GM18508 (cell line): ENCODE results near the gene OR51I2.

ENCODE experiments used
- ATAC-seq: cut with Tn5 transposase; IDR thresholded peaks from one replicate; pipeline ENCODE4 v1.9.1; 2021; ENCODE audit warnings: moderate number of reproducible peaks; ENCODE audit not compliant: insufficient read depth, unreplicated experiment

The OR51I2 gene, protein sequence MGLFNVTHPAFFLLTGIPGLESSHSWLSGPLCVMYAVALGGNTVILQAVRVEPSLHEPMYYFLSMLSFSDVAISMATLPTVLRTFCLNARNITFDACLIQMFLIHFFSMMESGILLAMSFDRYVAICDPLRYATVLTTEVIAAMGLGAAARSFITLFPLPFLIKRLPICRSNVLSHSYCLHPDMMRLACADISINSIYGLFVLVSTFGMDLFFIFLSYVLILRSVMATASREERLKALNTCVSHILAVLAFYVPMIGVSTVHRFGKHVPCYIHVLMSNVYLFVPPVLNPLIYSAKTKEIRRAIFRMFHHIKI

DNA sequence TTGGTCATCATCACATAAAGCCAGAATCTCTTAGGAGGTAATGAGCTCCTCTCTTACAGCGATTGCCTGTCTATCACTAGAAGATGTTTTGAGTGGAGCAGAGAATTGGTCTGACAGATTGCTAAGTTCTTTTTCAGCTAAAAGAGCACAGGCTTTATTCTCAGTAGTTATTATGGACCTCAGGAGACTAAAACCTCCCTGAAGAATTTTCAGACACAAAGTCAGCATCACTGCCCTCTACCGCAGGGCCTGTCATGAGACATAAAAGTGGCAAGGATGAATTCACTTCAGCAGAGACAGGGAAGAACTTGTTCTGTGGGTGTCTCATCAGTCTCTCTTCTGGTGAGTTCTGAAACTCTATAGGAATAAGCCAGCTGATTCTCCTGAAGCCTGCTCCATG is at the start of gene OR51I2:
OR51I2 (plus strand) TSS at position 301 of the 400 bp plus-strand sequence. CDS start 4,166 bp downstream, outside the sequence.
- ATAC-seq = no peak

DNA sequence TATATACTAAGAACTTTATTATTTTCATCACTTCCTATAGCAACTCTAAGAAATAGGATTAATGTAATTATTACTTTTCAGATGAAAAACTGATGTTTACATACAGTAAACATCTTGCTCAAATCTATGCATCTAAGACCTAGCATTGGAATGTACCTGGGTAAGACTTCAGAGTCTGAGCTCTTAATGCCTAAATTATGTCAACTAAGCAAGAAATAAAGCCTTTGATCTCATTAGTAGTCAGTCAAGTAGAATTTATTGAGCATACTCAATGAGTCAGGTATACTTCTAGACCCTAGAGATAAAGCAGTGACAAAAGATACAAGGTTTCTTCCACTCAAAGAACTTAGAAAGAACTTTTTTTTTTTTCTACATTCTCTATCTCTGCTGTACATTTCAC is 44.0 kb upstream of the OR51I2 start:
- no peak for ATAC-seq

DNA sequence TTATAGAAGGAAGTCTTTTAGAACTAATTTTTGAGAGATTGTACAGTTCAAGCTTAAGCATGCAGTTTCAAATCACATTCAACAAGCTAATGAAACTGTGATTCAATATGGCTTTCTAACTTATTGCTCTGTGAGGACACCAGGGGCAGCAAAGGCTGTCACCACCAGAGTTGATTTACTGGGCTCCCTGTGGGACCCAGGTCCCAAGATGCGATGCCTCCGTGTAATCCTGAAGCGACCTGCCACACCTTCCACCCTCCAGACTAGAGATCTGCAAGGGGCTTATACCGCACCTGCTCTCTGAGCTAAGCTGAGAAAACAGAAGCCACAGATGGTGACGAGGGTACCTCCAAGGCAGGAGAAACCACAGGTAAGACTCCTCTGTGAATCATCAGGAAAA is 28.1 kb upstream of the OR51I2 start:
- no peak for ATAC-seq

DNA sequence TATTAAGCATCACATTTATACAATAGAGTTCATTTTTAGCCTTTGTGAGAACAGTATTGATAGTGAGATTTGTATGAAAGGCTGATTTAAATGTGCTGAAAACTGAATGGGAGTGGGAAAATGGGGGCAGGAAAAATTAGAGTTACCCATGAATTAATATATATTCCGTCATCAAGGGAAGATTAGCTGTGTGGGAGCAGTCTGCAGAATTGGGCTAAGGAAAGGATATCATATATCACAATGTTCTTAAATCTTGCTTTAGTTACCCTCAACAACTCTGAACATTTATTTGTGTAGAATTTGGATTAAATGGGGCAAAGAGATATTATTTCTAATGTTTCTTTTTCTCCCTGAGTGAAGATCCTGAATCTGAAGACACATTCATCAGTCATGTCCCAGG is 27.3 kb upstream of the OR51I2 start, which contains the start of gene OR51Q1:
OR51Q1 (plus strand) TSS at position 301 of the 400 bp plus-strand sequence; CDS start at position 391, 90 bp downstream.
- ATAC-seq = no peak

DNA sequence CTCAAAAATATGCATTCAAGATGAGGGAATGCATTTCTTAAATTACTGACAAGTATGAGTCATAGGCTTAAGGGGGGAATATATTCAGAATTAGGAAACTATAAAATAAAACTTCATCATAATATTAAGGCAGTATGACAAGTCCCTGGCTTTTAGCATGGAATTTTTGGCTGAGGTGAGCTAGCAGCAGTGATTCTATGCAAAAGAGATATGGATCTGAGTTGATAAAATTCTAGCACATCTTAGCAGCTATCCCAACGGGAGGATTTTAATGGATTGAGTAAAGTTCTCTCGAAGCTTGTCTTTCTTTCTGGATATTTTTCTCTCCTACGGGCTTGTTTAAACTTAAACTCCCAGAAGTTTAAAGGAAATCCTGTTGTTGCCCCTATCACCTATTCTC is 26.0 kb upstream of the OR51I2 start:
- no peak for ATAC-seq

DNA sequence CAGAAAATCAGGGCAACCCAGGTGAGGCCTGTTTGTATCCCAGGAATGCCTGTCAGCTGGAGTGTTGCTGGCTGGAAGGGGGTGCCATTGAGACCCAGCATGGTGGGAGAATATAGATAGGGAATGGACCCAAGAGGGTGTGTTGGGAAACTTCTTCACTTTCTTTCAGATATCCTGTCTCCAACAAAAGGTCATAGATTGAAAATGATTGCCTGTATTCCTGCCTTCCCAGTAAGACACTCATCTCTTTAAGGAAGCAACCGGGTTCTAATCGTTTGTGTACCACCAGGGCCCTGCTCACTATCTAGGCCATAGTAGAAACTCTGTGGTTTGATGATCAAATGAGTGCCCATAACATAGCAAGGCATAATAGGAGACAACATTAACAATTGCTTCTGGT is 7.7 kb upstream of the OR51I2 start, which contains the start of gene OR51I1:
OR51I1 (minus strand) TSS at position 101 of the 400 bp plus-strand sequence; CDS start at position 101, 0 bp downstream.
- no peak for ATAC-seq

DNA sequence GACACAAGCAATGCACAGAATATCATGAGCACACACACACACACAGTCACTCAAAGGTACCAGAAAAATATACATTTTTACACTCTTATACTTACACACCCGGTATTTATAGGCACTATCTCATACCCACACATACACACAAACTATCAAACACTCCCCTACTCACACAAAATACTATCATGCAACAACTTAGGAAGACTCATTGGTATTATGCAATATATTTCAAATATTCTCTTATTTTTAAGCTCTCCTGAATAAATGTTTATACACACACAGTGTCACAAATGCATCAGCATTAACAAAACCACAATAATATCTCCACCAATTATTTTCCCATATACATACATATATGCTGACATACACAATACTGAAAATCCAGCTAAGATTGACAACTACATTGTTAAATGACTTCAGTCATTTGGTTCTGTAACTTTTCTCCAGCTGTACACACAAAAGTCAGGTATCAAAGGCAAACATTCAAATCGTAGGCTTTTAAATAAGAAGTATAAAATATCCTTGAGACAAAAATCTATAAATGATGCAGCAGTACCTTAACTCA is 5.2 kb upstream of the OR51I2 start:
- ATAC-seq = no peak

DNA sequence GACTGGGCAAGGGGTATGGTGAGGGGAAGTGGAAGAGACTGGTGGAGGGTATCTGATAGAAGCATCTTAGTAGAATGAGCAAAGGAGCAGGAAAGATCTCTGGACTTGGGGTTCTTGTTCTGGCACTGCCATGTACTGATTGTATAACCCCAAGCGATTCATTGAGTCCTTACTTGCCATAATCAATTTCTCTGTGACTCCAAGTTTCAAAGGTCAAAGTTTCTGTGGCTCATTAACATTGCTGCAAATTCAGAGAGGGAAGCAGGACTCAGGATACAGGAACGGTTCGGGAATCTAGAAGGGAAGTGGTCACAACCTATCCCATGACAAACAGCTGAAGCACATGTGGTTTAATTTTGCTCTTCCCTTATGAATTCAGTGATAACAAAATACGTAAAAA is 309 bp downstream of the OR51I2 start:
- no peak for ATAC-seq

DNA sequence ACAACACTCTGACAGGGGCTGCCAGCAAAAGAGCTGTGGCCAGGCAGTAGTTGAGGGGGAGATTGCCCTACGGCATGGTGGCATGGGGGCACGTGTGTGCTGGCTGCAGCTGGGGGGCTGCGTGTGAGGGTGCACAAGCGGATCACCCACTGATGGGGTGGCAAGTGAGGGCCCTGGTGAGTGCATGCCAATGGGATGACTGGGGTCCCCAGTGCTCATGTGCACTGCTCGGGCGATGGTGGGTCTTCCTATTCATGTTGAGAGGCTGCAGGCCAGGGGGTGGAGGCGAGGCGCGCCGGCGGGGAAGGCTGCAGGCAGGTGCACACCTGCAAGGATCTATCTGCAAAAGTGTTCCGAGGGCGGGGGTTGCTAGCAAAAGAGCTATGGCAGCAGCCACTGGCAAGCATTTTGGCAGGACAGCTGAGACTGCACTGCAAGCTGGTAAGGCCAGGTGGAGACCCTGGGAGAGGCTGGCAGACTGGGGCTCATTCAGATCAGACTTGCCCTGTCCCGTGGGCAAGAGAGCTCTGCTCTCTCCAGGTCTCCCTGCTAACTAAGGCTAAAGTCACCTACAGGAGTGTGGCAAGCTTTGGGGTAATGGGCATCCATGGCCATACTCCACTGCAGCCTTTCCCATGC is 12.0 kb downstream of the OR51I2 start:
- no peak for ATAC-seq

DNA sequence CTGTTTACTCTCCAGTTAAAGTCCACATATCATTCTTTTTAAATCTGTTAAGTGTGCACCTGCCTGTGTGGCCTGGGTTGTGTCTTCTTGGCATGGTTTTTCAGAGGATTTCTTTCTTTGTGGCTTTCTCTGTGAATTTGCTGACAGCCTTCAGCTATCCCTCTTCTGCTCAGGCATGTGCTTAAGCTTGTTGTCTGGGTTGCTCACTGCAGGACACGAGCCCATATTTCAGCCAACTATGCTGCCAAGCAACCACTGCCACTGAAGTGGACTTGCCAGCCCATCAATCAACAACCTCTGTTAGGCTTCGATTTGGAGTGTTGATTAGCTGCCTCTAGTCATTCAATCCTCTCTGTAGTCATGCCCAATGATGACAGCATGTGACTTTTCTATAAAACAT is 18.4 kb downstream of the OR51I2 start:
- no peak for ATAC-seq

DNA sequence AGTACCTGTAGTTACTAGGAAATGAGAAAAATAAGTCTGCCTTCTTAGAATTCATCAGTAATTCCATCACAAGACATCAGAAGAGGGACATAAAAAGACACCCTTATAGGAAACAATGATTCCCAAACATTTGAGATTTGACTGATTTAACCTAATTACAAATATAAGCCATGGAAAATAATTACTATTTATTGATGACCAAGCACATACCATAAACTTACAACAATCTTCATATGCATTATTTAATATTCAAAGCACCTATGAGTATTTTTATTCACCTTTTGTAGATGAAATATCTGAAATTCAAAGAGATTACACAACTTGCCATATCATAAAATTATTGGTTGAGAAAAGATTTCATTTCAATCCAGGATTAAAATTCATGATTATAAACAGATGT is 24.8 kb downstream of the OR51I2 start:
- no peak for ATAC-seq

DNA sequence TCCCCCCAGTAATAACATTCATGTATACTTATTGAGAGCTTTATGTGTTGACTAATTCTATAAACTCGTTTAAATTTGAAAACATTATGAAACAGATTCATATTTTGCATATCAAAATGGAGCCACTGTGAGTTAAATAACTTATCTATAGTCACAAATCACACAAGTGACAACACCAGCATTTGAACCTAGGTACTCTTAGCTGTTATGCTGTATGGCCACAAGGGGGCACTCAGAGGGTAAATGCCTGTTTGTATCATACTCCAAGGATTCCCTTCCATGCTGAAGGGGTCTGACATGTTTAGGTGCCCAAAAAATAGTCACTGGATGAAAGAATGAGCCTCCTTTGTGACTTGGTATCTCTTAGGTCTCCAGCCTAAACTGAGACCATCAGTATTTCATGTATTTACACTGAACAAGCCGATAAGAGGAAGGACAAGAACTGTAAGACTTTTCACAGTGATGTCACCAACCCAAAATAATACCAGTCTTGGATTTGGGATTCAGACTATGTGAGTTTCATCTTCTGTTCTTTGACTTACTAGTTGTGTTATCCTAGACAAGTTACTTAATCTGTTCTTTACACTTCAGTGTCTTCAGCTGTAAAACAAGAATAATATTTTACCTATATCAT is 27.2 kb downstream of the OR51I2 start:
- ATAC-seq = no peak

DNA sequence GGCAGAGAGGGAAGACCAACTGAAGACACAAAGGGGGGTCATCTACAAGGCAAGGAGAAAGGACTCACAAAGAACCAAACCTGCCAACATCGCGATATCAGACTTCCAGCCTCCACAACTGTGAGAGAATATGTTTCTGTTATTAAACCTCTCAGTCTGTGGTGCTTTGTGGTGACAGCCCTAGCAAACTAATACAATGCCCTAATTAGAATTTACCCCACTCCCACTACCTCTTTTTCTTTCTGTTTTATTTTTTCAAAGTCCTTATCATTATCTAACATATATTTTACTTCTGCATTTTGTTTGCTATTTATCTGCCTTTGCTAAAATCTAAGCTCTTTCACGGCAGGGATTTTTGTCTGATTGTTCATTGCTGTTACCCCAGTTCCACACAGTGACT is 36.9 kb downstream of the OR51I2 start:
- ATAC-seq = no peak

DNA sequence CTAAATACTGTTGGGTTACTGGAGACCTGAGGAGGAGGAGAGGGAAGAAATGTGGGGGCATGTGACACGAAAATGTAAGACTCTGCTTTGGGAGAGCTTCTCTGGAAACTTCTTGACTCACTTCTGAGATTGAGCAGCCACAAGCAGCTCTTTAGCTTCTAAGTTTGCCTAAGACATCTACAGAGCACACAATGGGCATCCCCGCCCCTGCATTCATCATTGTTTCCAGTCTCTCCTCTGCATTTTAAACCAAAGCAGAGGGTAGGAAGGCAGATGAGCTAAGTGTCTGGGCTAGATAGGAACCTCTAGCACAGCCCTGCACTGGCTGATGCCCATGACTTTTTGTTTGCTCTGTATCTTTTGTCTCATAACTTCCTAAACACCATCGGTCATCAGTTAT is 37.3 kb downstream of the OR51I2 start:
- ATAC-seq = no peak

DNA sequence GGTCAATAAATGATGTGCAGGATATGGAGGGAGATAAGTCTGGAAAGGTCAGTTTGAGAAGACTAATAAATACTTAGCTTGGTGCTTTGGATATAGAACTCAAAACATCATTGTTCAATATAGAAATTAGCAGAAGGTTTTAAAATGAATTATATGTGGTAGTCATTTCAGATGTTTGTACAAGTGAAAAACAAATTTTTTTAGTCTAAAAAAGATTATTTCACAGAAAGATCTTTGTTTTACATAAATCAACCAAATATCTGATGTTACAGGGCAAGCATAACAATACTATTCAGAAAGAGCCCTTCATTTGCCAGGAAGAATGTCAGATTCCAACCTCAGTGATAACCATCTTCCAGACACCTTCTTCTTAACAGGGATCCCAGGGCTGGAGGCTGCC is 39.3 kb downstream of the OR51I2 start, which contains the start of gene OR52D1:
OR52D1 (plus strand) TSS at position 301 of the 400 bp plus-strand sequence; CDS start at position 323, 22 bp downstream.
- ATAC-seq = no peak

DNA sequence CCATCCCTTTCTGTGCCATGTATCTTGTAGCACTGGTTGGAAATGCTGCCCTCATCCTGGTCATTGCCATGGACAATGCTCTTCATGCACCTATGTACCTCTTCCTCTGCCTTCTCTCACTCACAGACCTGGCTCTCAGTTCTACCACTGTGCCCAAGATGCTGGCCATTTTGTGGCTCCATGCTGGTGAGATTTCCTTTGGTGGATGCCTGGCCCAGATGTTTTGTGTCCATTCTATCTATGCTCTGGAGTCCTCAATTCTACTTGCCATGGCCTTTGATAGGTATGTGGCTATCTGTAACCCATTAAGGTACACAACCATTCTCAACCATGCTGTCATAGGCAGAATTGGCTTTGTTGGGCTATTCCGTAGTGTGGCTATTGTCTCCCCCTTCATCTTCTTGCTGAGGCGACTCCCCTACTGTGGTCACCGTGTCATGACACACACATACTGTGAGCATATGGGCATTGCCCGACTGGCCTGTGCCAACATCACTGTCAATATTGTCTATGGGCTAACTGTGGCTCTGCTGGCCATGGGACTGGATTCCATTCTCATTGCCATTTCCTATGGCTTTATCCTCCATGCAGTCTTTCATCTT is 39.8 kb downstream of the OR51I2 start:
- ATAC-seq = no peak

DNA sequence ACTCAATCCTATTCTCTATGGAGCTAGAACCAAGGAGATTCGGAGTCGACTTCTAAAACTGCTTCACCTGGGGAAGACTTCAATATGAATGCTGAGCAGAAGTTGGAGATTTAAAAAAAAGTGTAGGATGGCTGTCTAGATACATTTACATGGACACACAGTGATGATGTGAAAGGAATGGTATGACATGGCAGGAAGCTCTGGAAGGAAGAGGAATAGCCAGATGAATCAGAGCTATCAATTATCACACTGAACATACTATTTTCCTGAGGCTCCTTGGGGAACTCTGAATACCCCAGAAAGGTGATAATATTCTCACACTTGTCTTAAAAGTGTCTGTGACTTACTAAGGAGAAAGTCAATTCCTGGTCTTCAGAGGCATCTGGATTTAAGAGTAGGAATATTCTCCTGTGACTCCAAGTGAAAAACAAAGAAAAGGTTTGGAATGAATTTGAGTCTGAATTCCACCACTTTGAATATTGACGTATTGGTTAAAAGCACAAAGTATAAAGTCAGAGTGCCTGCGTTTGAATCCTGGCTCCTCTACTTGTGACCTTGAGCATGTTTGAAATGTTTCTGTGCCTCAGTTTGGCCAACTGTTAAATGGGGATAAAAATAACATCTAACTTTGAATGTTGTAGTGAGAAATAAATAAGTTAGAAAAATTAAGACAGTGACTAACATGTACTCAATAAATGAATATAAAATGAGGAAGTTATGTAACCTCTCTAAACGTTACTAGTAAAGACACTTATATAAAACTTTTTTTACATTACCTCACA is 40.6 kb downstream of the OR51I2 start:
- ATAC-seq = no peak

DNA sequence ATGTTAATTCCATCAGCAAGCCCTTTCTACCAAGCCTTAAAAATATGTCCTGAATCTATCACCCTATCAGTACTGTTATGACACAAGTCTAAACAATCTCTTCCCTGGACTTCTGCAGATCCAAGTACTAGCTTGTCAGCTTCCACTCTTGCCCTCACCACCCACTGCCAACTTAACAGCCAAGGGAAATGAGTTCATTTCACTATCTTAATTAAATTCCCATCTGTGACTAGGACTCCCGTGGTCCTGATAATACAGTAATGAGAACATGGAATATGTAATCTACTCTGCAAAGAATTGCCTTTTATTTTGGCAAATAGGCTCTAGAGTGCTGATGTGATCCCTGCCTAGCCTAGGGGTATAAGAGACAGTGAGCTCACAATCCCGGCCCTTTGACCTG is 50.5 kb downstream of the OR51I2 start:
- no peak for ATAC-seq

DNA sequence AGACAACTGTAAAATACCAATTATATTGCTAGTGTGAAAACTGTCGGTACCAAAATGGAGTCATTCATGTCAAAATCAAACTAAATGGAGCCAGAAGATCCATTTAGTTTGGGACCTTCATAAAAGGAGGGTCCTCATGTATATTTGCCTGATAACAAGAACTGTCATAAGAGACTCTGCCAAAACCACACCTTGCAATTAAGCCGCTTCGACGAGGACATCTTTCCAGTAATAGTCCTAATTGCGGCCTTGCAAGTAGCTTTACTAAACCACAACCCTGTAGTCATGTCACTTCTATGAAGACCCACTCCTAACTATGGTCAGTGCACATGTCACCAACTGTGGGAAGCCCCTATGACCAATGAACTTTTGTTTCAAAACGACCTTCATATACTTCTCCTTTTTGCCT is 51.3 kb downstream of the OR51I2 start:
- ATAC-seq = no peak
